Endothelial cell of umbilical vein (primary cell): ENCODE results near the gene ATP5PB. TPM values are rescaled to one million over a fixed set of nuclear protein-coding genes. Genes with fewer than 3 reads are reported as not detected.

Experiments used
- BruUV-seq: library from RNA; stranded (reverse); fragments of 400-500 nt; replicated peaks from 2 replicates; lab custom pipeline; 2021; lab: Mats Ljungman, UMichigan
- CTCF ChIA-PET: fragments of 300-600, 350-600 bp; sonication (Branson Sonifier 250); formaldehyde crosslinking; loops from one replicate; lab custom pipeline; 2021; ENCODE audit warnings: antibody characterized with exemption, inconsistent platforms; lab: Charles Lee
- POLR2A ChIA-PET: fragments of 300-600, 350-600 bp; sonication (Branson Sonifier 250); formaldehyde crosslinking; loops from one replicate; lab custom pipeline; 2021; ENCODE audit warnings: antibody characterized with exemption, inconsistent platforms; lab: Charles Lee
- DNase-seq: peaks from one replicate; pipeline ENCODE4 v3.0.0-alpha.2; 2011; ENCODE audit warnings: low read depth, low spot score
- FAIRE-seq: peaks from 2 replicates; lab custom pipeline; 2011; peaks lifted over from hg19 to GRCh38; lab: Jason Lieb, UNC
- H2AFZ ChIP-seq: 2 replicates; pipeline ENCODE4 v1.6.0; 2012; ENCODE audit warnings: low read depth, low read length, control low read depth, inconsistent platforms
- H3K27ac ChIP-seq: 2 replicates; pipeline ENCODE4 v1.5.1; 2011; ENCODE audit warnings: low read depth, mild to moderate bottlenecking, control low read depth, low read length, moderate library complexity; ENCODE audit not compliant: insufficient read depth
- H3K27me3 ChIP-seq, 2 experiments: 2 replicates each; pipeline versions ENCODE4 v1.6.0 to v1.6.1; 2011; ENCODE audit warnings: low read length in 2 of 2, mixed read lengths in 1 of 2; ENCODE audit not compliant: control insufficient read depth in 2 of 2, insufficient read depth in 2 of 2
- H3K36me3 ChIP-seq, 2 experiments: 2 replicates in 1 of 2; 3 replicates in 1 of 2; pipeline ENCODE4 v1.5.1; 2011; ENCODE audit warnings: low read length in 2 of 2, mild to moderate bottlenecking in 1 of 2, moderate library complexity in 1 of 2; ENCODE audit not compliant: control insufficient read depth in 2 of 2, insufficient read depth in 2 of 2; ENCODE audit errors: extremely low read depth in 1 of 2
- H3K4me1 ChIP-seq: 3 replicates; pipeline ENCODE4 v1.5.1; 2011; ENCODE audit warnings: mild to moderate bottlenecking, low read length; ENCODE audit not compliant: control insufficient read depth, insufficient read depth; ENCODE audit errors: extremely low read depth
- H3K4me2 ChIP-seq: 2 replicates; pipeline ENCODE4 v1.6.1; 2011; ENCODE audit warnings: low read length, control low read depth, mixed read lengths; ENCODE audit not compliant: insufficient read depth
- H3K4me3 ChIP-seq, 3 experiments: fragments of 200-600 bp in 1 of 3; sonication (generic), shearing (Covaris generic) in 1 of 3; replicated peaks in 1 of 3; 2 replicates each; pipeline ENCODE4 v1.5.1; 2011 to 2016; ENCODE audit warnings: control low read depth in 3 of 3, low read length in 3 of 3, mild to moderate bottlenecking in 2 of 3, inconsistent platforms in 1 of 3, low read depth in 1 of 3, moderate library complexity in 1 of 3; ENCODE audit not compliant: insufficient read depth in 1 of 3
- H3K79me2 ChIP-seq: 2 replicates; pipeline ENCODE4 v1.6.0; 2012; ENCODE audit warnings: low read length, inconsistent platforms; ENCODE audit not compliant: control insufficient read depth, insufficient read depth
- H3K9ac ChIP-seq: replicated peaks from 2 replicates; pipeline ENCODE3; 2011; ENCODE audit warnings: low read length, control low read depth; ENCODE audit not compliant: insufficient read depth; ENCODE audit errors: extremely low read depth
- H3K9me1 ChIP-seq: replicated peaks from 3 replicates; pipeline ENCODE4 v1.6.0; 2011; ENCODE audit warnings: mild to moderate bottlenecking, low read length; ENCODE audit not compliant: control insufficient read depth, insufficient read depth; ENCODE audit errors: extremely low read depth
- H3K9me3 ChIP-seq: replicated peaks from 2 replicates; pipeline ENCODE4 v1.5.1; 2012; ENCODE audit warnings: low read length, inconsistent platforms; ENCODE audit not compliant: control insufficient read depth, insufficient read depth
- H4K20me1 ChIP-seq: replicated peaks from 2 replicates; pipeline ENCODE3; 2011; ENCODE audit warnings: mild to moderate bottlenecking, low read length; ENCODE audit not compliant: control insufficient read depth, insufficient read depth; ENCODE audit errors: extremely low read depth
- EZH2 ChIP-seq: IDR thresholded peaks from 2 replicates; pipeline ENCODE4 v1.6.1; 2012; ENCODE audit warnings: borderline replicate concordance, low read depth, mild to moderate bottlenecking, moderate library complexity, low read length, inconsistent platforms; ENCODE audit not compliant: severe bottlenecking
- FOS ChIP-seq: IDR thresholded peaks from 2 replicates; pipeline ENCODE4 v1.6.1; 2011; ENCODE audit warnings: mild to moderate bottlenecking, low read length, moderate library complexity, borderline replicate concordance; ENCODE audit not compliant: insufficient read depth
- GATA2 ChIP-seq: IDR thresholded peaks from 2 replicates; pipeline ENCODE4 v1.7.0; 2011; ENCODE audit warnings: low read depth, mild to moderate bottlenecking, moderate library complexity, mixed read lengths, low read length; ENCODE audit not compliant: insufficient read length, insufficient read depth
- JUN ChIP-seq: IDR thresholded peaks from 2 replicates; pipeline ENCODE4 v1.6.1; 2011; ENCODE audit warnings: borderline replicate concordance, low read depth; ENCODE audit not compliant: insufficient read length, insufficient read depth
- MYC ChIP-seq: IDR thresholded peaks from one replicate; pipeline ENCODE4 v1.6.1; 2011; ENCODE audit warnings: mild to moderate bottlenecking, low read depth, low read length
- POLR2A ChIP-seq: IDR thresholded peaks from 2 replicates; pipeline ENCODE4 v1.6.1; 2012; ENCODE audit warnings: low read depth, mild to moderate bottlenecking, control low read depth, low read length
- POLR2AphosphoS5 ChIP-seq: IDR thresholded peaks from 2 replicates; pipeline ENCODE4 v1.6.1; 2012; ENCODE audit warnings: low read depth, mild to moderate bottlenecking, control low read depth, low read length, moderate library complexity; ENCODE audit not compliant: insufficient read depth
- dilution Hi-C: fragments of 300-500 bp; cut with MboI; formaldehyde crosslinking; loops from one replicate; pipeline ENCODE4 v1.15.0; 2019; ENCODE audit warnings: low sequenced_read_pairs; ENCODE audit not compliant: extremely low pct_ligation_motif_present
- intact Hi-C: fragments of 100-400 bp; cut with micrococcal nuclease; formaldehyde crosslinking; loops from one replicate; pipeline ENCODE4 v1.10.0; 2022
- polyA plus RNA-seq, 4 experiments: library from polyadenylated mRNA; depleted of rRNA in 3 of 4; stranded (reverse) in 3 of 4; unstranded in 1 of 4; fragments of >200 nt; gene quantifications; 2 replicates each; pipeline versions ENCODE4 v1.2.1 to v1.2.3, GENCODE V29; 2011 to 2012; ENCODE audit warnings: missing spikeins in 1 of 4
- total RNA-seq: library from RNA; stranded (reverse); gene quantifications from 2 replicates; pipeline ENCODE4 v1.2.3, GENCODE V29; 2021
- TF ChIP-seq, protein P1 (sequence below), 2 donors: IDR thresholded peaks; 1 replicate in 1 of 2; 2 replicates in 1 of 2; pipeline ENCODE4 v1.5.1; 2011; ENCODE audit warnings: low read length in 2 of 2, mild to moderate bottlenecking in 2 of 2, moderate library complexity in 2 of 2, control low read depth in 1 of 2, inconsistent platforms in 1 of 2, low read depth in 1 of 2; ENCODE audit not compliant: insufficient read depth in 1 of 2; ENCODE audit errors: extremely low read depth in 1 of 2
- TF ChIP-seq, protein P2 (sequence below): IDR thresholded peaks from 2 replicates; pipeline ENCODE4 v1.6.1; 2011; ENCODE audit not compliant: insufficient read depth, insufficient read length

ATP5PB gene
- total and polyA plus RNA-seq, 2 donors (not counting 3 experiments of a cell fraction or from before 2014, with no cell fraction given): 231 to 244 TPM

DNA sequence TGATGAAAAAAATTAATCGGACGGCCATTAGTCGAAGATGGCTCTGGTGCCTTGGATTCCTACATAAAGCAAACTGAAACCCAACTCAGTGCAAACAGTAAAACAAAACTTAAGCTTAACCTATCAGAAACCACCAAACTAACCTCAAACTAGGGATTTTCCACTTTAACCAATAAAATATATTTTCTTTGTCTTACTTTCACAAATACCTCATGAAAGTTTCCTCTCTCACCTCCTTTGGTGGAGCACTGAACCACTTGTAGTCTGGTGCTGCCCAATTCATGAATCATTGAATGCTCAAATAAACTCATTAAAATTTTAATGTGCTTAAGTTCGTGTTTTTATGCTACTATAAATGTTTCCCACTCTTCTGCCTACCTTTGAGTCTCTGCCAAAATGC, 47.1 kb downstream of the ATP5PB start:
- intact Hi-C loops (no loop called here), dilution Hi-C loops (no loop called here)
- H3K4me1 ChIP-seq: no peaks in the 10 kb centered on the region
- no peak for DNase-seq
- H3K4me3 ChIP-seq: no peak overlapping the region
- H3K27ac ChIP-seq: no peak overlapping the region
- H4K20me1 ChIP-seq: no peaks in the 10 kb centered on the region
- BruUV-seq: no TSS peak
- H3K9me3 ChIP-seq: no peaks in the 10 kb centered on the region
- H2AFZ ChIP-seq: no peak overlapping the region
- TF ChIP-seq EZH2: no peak
- no peak for TF ChIP-seq POLR2A
- TF ChIP-seq, protein P1, sequence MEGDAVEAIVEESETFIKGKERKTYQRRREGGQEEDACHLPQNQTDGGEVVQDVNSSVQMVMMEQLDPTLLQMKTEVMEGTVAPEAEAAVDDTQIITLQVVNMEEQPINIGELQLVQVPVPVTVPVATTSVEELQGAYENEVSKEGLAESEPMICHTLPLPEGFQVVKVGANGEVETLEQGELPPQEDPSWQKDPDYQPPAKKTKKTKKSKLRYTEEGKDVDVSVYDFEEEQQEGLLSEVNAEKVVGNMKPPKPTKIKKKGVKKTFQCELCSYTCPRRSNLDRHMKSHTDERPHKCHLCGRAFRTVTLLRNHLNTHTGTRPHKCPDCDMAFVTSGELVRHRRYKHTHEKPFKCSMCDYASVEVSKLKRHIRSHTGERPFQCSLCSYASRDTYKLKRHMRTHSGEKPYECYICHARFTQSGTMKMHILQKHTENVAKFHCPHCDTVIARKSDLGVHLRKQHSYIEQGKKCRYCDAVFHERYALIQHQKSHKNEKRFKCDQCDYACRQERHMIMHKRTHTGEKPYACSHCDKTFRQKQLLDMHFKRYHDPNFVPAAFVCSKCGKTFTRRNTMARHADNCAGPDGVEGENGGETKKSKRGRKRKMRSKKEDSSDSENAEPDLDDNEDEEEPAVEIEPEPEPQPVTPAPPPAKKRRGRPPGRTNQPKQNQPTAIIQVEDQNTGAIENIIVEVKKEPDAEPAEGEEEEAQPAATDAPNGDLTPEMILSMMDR (IDR thresholded peaks at IDR 0.05; ENCODE audit: extremely low read depth in 1 of 2, insufficient read depth in 1 of 2, low read depth in 1 of 2, low read length in 2 of 2): no peak
- TF ChIP-seq JUN: no peak
- no peak for TF ChIP-seq POLR2AphosphoS5
- no peak for TF ChIP-seq MYC
- TF ChIP-seq, protein P2, sequence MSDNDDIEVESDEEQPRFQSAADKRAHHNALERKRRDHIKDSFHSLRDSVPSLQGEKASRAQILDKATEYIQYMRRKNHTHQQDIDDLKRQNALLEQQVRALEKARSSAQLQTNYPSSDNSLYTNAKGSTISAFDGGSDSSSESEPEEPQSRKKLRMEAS: no peak
- TF ChIP-seq GATA2: no peak
- no peak for TF ChIP-seq FOS
- H3K36me3 ChIP-seq: no peaks in the 10 kb centered on the region
- H3K9me1 ChIP-seq: no peaks in the 10 kb centered on the region
- no peak for FAIRE-seq
- H3K79me2 ChIP-seq: no peaks in the 10 kb centered on the region
- no peak overlapping the region for H3K9ac ChIP-seq
- ChIA-PET CTCF (interaction anchor here (1.5 to 5.3 kb wide), 2 partner anchors 11 to 15 kb away, joined by 3 to 28 read pairs; no protein-coding TSS in a partner anchor), POLR2A (no interaction called here)
- H3K27me3 ChIP-seq: peaks cover 20 to 29% of the 10 kb centered on the region in 2 experiments
- H3K4me2 ChIP-seq: no peak overlapping the region
